Stimulated activated CD4-positive, alpha-beta T cell treated with anti-CD3 and anti-CD28 coated beads, Interleukin-4, amount 100 ng/mL, for 1 hour (primary cell): Measurements from ENCODE around the gene DHRS9.

Experiments
- DNase-seq: peaks from one replicate; pipeline ENCODE4 v3.0.0-alpha.2; 2020

The DHRS9 gene

DNA sequence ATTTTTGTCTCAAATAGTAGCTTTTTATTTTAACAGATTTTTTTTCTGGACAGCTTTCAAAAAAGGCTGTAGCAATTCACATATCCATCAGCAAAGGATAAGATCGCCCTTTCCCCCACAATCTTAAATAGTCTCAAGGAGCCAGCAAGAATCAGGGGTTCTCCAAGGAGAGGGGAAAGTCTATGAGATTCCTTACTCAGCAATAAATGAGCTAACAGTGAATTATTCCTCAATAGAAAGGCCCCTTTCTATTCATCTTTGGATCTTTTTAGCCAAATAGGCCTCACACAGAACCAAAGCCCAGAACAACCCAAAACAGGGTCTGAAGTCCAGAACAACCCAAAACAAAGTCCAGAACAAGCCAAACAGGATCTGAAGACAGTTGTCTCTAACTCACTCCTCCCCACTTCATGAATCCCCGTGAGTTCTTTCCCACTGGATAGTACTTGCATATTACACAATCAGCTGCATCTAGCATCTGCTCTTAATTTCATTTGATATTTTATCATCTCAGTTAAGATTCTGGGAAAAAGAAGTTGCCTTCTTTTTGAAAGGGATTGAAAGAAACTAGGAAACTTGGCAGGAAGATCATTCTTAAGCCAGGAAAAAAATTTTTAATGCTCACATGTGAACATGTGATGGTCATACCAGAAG is 3.4 kb upstream of the DHRS9 start:
- DNase-seq = no peak

DNA sequence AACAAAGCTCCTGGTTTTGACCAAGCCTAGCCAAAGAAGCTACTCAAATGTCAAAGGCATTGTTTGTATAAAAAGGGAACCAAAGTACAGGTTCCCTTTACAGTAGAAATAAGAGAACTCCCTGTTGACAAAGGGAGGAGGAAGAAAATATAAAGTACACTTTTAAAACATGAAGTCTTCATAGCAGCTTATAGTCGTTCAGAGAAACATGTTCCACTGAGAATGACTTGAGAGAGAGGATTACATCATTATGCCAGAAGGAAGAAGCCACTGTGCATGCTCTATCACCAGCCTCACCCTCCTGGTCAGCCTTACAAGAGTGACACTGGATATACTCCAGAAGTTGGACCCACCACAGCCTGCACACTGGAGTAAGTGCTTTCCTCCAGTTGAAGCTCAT is 2.5 kb upstream of the DHRS9 start:
- no peak for DNase-seq

DNA sequence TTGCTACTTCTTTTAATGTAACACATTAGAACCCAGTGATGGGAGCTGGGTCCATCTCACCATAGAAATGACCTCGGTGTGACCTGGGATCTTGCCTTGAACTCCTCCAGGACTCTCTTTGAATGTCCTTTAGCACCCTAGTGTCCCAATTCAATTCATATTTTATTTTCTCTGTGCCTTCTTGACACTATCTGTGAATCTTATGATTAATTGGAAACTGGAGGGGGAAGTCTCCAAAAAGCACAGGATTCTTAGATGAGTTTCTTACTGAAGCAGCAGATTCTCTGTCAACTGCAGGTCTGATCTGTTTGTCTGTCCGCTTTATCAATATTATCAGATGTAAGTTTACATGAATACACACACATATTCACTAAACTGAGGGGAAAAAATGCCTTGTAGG is 470 bp downstream of the DHRS9 start:
- DNase-seq = no peak

DNA sequence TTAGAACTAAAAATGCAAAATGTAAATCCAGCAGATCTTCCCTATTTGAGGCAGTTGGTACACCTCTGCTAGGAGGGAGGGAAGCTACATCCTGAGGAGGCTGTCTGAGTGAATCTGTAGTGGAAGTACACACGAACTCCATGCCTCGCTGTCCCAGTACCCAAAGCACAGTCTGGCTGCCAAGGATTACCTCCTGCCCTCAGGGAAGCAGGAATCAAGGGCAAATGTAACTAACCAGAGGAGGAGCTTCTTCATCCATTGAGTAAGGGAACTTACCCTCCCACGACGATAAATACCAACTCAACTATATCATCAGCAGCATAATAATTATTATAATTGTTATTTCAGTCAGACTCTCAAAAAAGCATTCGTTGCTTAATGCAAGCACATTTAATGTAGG is 2.1 kb downstream of the DHRS9 start:
- DNase-seq = no peak

DNA sequence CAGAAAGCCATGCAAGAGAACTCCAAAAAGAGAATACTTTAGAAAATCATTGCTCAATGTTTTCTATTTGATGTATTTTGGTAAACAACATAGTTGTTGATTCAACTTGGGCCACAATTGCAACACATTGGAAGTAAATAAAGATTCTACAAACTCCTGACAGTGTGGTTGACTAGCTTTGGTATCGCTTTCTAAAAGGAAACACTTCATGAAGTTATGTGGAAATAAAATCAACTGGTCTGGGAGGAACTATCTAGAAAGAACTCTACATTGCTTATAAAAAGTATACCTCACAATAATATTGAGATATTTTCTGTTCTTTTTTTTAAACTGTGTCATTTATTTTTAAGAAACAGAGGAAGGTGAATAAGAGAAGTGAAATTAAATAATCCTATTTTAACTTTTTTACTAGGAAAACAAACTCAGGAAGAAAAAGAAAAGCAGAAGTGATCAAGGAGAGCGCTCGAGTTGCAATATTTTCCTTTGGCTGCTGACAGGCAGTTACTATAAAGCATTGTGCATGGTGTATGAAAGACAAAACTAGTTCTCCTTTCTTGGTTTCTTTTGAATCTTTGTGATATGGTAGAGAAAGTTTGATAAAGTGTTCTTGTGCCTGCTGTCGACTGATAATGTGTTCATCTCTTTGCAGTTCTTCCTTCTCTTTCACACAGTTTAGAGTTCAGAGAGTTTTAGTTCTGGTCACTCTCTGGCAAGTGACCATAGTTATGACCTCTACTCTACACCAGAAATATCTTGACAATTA is 3.0 kb downstream of the DHRS9 start:
- DNase-seq = no peak

DNA sequence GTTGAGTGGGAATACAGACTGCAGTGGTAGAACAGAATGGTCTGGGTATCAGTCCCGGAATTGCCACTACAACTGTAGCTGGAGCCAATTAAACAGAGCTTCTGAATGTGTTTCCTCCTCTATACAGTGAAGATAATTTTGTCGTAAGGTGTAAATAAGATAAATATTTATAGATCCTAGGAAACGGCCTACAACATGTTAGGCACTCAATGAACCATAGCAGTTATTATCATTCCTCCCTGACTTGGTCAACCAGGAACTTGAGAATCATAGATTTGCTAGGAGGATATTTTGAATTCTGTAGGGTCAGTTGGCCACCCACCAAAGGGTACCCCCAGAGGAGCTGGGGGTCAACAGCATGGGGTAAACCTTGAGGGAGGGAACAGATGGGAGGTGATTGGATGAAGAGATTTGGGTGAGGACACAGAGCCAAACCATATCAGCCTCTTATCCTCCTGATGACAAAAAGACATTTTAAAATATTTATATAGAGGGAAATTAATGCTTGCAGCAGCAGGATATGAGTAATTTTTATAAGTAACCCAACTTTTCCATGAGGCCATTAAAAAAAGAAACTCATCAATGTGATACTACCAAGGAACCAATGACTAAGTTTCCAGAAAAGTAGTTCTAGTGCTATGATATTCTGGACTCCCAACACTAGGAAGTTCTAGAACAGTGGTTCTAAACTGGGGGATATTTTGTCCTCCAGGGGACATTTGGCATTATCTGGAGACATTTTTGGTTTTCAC is 4.0 kb downstream of the DHRS9 start:
- no peak for DNase-seq

DNA sequence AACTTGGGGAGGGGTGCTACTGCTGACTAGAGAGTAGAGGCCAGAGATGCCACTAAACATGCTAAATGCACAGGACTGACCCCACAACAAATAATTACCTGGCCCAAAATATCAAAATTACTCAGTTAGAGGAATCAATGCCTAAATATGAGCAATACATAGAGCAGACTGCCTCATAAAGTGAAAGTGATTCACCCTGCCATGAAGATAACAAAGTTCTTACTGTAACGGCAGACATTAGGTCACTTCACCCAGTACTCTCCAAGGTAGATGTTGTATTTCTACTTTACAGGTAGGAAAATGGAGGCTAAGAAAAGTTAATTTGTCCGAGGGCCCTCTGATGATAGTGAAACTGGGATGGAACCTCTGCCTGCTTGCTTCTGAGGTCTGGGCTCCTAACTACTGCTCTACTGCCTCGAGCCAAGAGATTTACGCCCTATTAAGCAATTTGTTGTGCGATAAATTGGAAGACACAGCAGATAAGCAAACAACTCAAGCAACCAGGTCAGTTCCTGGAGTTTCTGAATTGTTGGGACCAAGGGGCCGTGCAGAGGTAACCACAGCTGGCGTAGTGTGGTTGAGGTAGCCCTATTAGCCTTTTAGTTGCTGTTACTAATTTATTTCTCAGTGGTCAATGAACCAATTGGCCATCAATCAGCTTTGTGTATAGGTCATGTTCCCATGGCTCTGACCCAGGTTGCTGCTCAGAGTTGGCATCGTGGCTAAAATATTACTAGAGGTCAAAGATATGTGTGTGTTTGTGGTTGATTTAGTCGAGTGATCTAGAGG is 4.8 kb downstream of the DHRS9 start:
- no peak for DNase-seq

DNA sequence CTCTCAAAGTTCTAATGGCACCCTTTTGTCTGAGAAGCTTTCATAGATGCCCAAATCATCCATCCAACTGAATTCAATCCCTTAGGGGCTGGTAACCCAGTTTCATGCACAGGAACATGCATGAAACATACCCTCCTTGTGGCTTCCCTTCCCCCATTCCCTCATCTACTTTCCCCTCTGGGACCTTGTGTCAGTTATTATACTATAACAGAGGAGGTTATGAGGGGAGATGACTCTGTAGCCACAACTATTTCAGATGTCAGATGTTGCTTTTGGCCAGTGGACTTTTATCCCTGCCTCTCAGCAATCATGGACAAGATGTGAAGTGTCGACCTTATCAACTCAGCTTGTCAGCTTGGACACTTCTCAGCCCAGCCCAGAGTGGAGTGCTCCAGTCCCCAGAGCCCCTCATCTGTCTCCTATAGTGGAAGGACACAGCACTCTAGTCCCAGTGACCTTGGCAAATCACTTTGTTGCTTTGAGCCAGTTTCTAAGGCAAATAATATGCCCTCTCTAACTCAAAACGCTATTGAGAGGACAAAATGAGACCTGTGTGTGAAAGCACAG is 8.4 kb downstream of the DHRS9 start:
- no peak for DNase-seq

DNA sequence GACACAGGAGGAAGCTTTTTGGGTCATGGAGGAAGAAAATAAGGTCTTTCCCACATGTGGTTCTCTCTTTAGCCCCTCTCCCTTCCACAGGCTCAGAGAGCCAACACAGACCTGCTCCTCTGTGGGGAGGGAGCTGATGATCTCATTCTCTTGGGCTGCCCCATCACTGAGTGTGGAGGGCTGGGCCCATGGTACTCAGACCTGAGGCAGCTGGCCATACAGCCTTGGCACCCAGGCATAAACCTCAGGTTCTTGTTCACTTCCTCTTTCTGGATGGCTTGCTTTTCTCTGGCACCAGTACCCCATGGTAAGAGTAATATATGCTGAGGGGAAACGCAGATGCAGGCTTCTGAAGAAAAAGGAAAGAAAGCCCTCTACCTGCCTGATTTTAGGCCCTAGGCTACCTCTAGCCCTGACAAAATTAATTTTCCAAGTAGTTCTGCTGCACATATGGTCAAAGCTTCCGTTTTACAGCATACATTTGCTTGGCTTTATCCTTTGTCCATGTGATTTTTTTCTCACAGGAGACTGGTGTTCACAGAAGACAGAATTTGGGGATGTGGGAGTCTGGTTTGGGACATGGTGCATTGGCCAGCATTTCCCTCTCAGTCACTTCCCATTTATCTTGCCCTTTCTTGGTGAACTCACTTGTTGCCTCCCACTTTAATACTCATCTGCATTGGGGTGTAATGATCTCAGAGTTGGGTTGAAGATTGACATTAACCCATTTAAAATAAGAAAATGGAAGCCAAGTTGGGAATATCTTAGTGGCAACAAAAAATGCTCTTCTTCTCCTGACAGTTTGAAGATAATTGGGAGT is 11.1 kb downstream of the DHRS9 start:
- DNase-seq = no peak

DNA sequence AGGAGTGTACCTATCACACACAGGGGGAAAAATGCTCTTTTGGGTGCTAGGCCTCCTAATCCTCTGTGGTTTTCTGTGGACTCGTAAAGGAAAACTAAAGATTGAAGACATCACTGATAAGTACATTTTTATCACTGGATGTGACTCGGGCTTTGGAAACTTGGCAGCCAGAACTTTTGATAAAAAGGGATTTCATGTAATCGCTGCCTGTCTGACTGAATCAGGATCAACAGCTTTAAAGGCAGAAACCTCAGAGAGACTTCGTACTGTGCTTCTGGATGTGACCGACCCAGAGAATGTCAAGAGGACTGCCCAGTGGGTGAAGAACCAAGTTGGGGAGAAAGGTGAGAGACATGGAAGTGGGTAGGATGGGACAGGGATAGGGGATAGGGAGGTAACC is 12.2 kb downstream of the DHRS9 start:
- DNase-seq = no peak

DNA sequence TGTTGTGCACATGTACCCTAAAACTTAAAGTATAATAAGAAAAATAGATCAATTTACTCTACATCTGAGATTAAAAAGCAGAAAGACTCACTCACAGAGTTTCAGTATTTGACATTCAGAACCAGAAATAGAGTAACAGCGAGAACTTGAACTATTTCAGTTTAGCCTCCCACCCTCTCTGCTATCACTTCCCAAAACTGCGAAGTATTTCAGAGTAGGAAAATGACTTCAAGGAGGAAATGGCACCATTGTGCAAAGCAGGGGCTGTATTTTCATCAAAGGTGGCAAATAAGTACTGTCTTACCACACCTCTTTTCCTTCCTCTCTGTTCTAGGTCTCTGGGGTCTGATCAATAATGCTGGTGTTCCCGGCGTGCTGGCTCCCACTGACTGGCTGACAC is 13.6 kb downstream of the DHRS9 start:
- DNase-seq = no peak

DNA sequence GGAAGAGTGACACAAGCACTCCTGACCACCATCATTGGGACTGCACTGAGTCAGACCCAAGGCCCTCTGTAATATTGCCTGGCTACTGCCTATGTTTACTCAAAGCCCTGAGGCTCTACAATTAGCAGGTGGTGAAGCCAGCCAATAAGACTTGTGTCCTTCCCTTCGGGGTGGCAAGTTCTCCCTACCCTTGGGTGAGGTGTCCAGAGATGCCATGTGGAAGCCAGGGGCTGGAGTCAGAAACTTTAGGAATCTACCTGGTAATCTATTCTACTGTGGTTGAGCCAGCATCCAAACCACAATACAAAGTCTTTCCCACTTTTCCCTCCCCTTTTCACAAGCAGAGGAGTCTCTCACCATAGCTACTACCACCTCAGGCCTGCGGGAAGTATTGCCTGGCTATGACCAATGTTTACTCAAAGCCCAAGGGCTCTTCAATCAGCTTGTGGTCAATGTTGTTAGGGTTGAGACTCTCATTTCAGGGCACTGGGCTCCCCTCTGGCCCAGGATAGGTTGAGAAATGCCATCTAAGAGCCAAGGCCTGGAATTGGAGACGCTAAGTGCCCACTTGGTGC is 17.6 kb downstream of the DHRS9 start:
- DNase-seq = no peak

DNA sequence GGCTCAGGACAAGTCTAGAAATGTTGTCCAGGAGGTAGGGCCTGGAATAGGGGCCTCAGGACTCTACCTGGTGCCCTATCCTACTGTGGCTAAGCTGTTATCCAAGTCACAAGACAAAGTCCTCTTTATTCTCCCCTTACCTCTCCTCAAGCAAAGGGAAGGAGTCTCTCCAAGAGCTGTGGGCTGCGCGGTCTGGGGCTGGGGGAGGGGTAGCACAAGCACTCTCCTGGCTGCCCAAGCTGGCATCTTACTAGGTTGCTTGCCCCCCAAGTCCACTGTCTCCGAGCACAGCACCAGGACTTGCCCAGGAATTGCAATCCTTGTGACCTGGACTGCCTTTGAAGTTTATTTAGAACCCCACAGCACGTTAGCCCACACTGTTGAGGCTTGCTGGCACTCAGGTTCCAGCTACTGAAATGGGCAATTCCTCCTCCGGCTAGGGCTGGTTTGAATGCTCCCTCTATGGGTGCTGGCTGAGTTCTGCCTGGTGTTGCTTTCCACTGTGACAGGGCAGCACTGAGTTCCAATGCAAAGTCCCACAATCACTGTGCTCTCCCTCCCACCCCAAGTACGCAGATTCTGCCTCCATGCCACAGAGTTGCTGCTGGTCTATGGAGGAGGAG is 18.5 kb downstream of the DHRS9 start:
- DNase-seq = no peak

DNA sequence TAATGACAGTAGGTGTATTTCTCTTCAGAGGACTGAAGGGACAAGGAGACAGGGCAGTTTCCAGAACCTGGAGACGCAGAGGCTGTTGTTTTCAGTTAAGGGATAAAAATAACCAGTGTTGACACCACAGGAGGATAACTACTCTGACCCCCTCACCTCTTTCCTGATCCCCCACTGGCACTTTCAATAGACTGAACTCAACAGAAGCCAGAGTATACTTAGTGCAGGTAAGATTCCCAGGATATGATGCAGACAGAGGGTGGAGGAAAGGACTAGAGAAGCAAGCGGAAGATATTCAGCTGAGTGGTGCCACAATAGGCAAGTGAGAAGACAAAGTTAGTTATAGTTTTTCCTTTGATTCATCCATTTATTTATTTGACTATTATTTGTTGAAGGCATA is 19.8 kb downstream of the DHRS9 start:
- no peak for DNase-seq

DNA sequence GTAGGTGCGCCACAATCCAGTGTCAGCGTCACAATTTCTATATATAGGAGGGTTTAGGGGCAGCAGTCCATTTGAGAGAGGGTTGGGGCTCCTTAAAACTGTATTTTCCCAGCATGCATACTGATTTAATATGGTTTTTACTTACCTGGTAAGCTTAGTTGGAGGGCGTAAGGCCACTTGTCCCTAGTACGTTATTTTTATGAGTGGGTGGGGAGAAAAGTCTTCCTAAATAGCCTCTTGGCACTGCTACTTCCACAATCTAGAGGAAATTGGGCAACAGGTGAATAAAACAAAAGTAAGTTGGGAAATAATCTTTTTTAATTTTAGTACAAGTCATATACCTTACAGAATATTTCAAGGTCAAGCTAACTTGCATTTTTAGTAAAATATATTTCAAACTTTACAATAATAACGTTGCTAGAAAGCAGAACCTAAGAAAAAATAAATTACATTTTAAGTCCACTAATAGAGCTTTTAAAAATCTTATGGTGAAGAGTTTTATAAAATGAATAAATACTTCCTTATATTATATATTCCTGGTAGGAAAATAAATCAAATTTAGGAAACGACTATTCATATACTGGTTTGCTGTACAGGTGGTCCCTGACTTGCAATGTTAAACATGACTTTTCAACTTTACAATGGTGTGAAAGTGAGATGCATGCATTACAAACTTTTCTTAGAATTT is 20.9 kb downstream of the DHRS9 start:
- no peak for DNase-seq

DNA sequence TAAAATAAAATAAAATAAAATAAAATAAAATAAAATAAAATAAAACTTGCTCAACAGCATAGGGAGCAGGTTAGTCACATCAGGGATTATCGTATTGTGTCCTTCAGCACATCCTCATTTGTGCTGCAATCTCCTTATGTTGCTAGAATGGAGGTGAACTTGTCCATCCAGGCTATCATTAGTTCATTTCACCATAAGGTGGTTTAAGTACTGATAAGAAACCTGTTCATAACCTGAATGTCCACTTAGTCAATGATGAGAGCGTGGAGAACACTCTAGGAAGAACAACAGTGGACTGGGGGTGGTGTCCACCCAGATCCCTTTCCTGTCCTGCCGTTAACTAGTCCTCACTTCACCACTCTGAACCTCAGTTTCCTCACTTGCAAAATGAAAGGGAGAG is 21.9 kb downstream of the DHRS9 start:
- DNase-seq = no peak

DNA sequence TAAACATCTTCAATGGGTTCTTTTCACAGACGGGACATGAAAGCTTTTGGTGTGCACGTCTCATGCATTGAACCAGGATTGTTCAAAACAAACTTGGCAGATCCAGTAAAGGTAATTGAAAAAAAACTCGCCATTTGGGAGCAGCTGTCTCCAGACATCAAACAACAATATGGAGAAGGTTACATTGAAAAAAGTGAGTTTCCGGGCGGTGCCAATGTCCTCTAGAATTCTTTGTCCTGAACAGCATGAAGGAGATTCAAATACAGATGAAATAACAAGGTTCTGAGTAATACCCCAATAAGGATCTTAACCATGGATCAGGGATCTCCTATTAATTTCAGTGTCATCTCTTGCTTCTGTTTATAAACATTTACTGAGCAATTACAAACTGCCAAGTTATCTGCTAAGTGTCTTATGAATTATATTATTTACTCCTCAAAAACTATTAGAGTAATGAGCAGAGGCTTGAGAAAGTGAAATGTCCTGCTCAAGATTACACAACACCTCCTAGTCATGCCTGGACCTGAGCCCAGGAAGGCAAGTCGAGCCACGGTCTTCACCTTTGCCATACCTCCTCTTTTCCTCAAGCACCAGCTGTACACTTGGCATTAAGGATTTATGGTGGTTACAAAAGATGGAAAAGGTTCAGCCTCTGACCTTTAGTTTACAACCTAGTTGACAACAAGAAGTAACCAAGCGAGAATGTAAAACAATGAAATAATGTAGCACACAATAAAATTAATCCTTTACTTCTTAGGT is 22.6 kb downstream of the DHRS9 start:
- DNase-seq = no peak

DNA sequence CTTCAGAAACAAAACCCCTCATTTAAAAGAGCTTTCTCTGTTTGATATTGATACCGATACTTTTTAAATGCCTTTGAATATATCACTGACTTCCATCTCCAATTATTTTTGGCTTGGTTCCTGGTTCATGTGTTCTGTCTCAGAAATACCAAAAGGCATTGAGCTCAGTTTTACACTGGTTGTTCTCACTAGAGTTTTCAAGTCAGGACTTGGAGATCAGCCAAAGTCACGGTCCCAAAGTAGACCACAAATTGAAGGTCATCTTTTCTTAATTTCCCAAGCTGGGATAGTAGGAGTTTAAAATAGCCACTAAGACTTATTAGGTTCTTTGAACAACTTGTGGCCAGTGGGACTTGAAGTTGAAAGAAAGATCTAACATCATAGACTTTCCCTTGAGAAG is 24.2 kb downstream of the DHRS9 start:
- no peak for DNase-seq

DNA sequence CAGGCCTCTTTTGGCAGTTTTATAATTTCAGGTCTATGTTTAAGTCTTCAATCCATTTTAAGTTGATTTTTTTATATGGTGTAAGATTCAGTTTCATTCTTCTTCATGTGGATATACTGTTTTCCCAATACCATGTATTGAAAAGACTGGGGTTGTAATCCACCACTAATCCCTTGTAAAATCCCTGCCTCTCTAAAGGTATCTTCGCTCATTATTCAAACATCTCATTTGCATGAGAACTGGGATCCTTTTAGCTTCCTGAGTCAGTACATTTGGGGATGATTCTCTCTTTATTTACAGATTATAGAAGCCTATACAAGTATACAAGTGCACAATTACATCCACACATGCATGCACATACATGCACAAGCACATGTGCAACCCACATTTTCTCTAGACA is 25.3 kb downstream of the DHRS9 start:
- DNase-seq = no peak

DNA sequence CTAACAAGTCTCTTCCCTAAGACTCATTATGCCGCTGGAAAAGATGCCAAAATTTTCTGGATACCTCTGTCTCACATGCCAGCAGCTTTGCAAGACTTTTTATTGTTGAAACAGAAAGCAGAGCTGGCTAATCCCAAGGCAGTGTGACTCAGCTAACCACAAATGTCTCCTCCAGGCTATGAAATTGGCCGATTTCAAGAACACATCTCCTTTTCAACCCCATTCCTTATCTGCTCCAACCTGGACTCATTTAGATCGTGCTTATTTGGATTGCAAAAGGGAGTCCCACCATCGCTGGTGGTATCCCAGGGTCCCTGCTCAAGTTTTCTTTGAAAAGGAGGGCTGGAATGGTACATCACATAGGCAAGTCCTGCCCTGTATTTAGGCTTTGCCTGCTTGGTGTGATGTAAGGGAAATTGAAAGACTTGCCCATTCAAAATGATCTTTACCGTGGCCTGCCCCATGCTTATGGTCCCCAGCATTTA is 26.3 kb downstream of the DHRS9 start:
- DNase-seq = no peak
